Smooth muscle cell (in vitro differentiated cells): ENCODE data around the gene ALKBH7. TPM values are rescaled to one million over a fixed set of nuclear protein-coding genes. Genes with fewer than 3 reads are reported as not detected.

Experiments
- DNase-seq: peaks from one replicate; lab custom pipeline; 2025; ENCODE audit not compliant: unreplicated experiment; lab: John Stamatoyannopoulos, UW
- H2AFZ ChIP-seq: fragments of 200-600 bp; sonication (generic); 2 replicates; pipeline ENCODE4 v1.6.0; 2016; ENCODE audit warnings: antibody characterized with exemption, low read depth, mild to moderate bottlenecking
- H3F3A ChIP-seq: fragments of 200-600 bp; sonication (generic); 2 replicates; pipeline ENCODE4 v1.6.0; 2017; ENCODE audit warnings: antibody characterized with exemption, low read depth
- H3K27ac ChIP-seq: fragments of 200-600 bp; sonication (generic); 2 replicates; pipeline ENCODE4 v1.5.1; 2016; ENCODE audit warnings: low read depth, mild to moderate bottlenecking
- H3K27me3 ChIP-seq: fragments of 200-600 bp; sonication (generic); 2 replicates; pipeline ENCODE4 v1.6.1; 2016; ENCODE audit warnings: low read depth, mild to moderate bottlenecking
- H3K36me3 ChIP-seq: fragments of 200-600 bp; sonication (generic); 2 replicates; pipeline ENCODE4 v1.5.1; 2016; ENCODE audit warnings: low read depth
- H3K4me1 ChIP-seq: fragments of 200-600 bp; sonication (generic); 2 replicates; pipeline ENCODE4 v1.5.1; 2016; ENCODE audit warnings: low read depth
- H3K4me2 ChIP-seq: fragments of 200-600 bp; sonication (generic); 2 replicates; pipeline ENCODE4 v1.6.0; 2016; ENCODE audit warnings: mild to moderate bottlenecking
- H3K4me3 ChIP-seq: fragments of 200-600 bp; sonication (generic); 2 replicates; pipeline ENCODE4 v1.5.1; 2016; ENCODE audit warnings: mild to moderate bottlenecking
- H3K79me2 ChIP-seq: fragments of 200-600 bp; sonication (generic); 2 replicates; pipeline ENCODE4 v1.6.0; 2016; ENCODE audit warnings: low read depth, mild to moderate bottlenecking
- H3K9ac ChIP-seq: fragments of 200-600 bp; sonication (generic); 2 replicates; pipeline ENCODE4 v1.6.0; 2016; ENCODE audit warnings: low read depth
- H3K9me3 ChIP-seq: fragments of 200-600 bp; sonication (generic); replicated peaks from 2 replicates; pipeline ENCODE4 v1.5.1; 2016; ENCODE audit warnings: low read depth
- H4K20me1 ChIP-seq: fragments of 200-600 bp; sonication (generic); 2 replicates; pipeline ENCODE4 v1.6.0; 2016; ENCODE audit warnings: low read depth
- CTCF ChIP-seq: fragments of 200-600 bp; sonication (generic); IDR thresholded peaks from 2 replicates; pipeline ENCODE4 v1.5.1; 2017; ENCODE audit warnings: borderline replicate concordance, mild to moderate bottlenecking, antibody characterized with exemption; ENCODE audit not compliant: insufficient read depth, poor library complexity, severe bottlenecking
- WGBS: methylation state at CpG from one replicate; pipeline ENCODE4 v1.1.7; 2016; ENCODE audit warnings: low lambda C conversion rate; 5-methylcytosine and 5-hydroxymethylcytosine counted together
- polyA plus RNA-seq: library from polyadenylated mRNA; unstranded; fragments of >200 nt; fragmentation: Nextera tagmentation; extraction: Ambion mirVana; gene quantifications from 2 replicates; pipeline ENCODE4 v1.2.1, GENCODE V29; 2016
- total RNA-seq: library from RNA; depleted of rRNA; stranded (reverse); fragments of >200 nt; gene quantifications from 2 replicates; pipeline ENCODE4 v1.2.3, GENCODE V29; 2014

ALKBH7 gene
- total and polyA plus RNA-seq, 2 experiments from 2014 or later: 34.4 to 103 TPM

- no peaks in the 10 kb centered on the region for H3F3A ChIP-seq
- WGBS: 78% methylated on average over 17 of the region's 17 CpGs
- no peak for TF ChIP-seq CTCF
- H2AFZ ChIP-seq: no peak within 1 kb of the TSS
- H3K4me1 ChIP-seq: no peaks in the 10 kb centered on the region
- no peaks in the 10 kb centered on the region for H3K79me2 ChIP-seq
- H3K27ac ChIP-seq: no peak within 1 kb of the TSS
- no peaks in the 10 kb centered on the region for H4K20me1 ChIP-seq
- DNase-seq: no peak
- H3K36me3 ChIP-seq: no peaks in the 10 kb centered on the region
- H3K9ac ChIP-seq: no peak within 1 kb of the TSS
- H3K4me3 ChIP-seq: no peak within 1 kb of the TSS
- H3K9me3 ChIP-seq: no peaks in the 10 kb centered on the region
- H3K4me2 ChIP-seq: no peak within 1 kb of the TSS
- no peaks in the 10 kb centered on the region for H3K27me3 ChIP-seq
Measured at GRCh38 chr19:6333439-6333838, 39.2 kb upstream of the ALKBH7 start, which contains the start of gene ACER1. Gene ACER1, minus strand, starts transcription at chr19:6333612. Its CDS starts 61 bp downstream, at chr19:6333551.

- 91% methylated on average over 6 of the region's 6 CpGs for WGBS
- Histone ChIP-seq H3K9ac (no peak overlapping the region), H3K4me3 (no peak overlapping the region), H3F3A (no peaks in the 10 kb centered on the region), H3K4me1 (no peaks in the 10 kb centered on the region), H3K27ac (no peak overlapping the region), H2AFZ (no peak overlapping the region), H4K20me1 (no peaks in the 10 kb centered on the region), H3K27me3 (no peaks in the 10 kb centered on the region), H3K36me3 (no peaks in the 10 kb centered on the region), H3K79me2 (no peaks in the 10 kb centered on the region), H3K4me2 (no peak overlapping the region), H3K9me3 (no peaks in the 10 kb centered on the region)
- no peak for DNase-seq
- TF ChIP-seq CTCF: no peak
Measured at GRCh38 chr19:6334490-6335285, 37.9 kb upstream of the ALKBH7 start.

- Histone ChIP-seq H3K9ac (no peak overlapping the region), H3K27ac (no peak overlapping the region), H4K20me1 (no peaks in the 10 kb centered on the region), H3K36me3 (no peaks in the 10 kb centered on the region), H3K4me2 (no peak overlapping the region), H3F3A (no peaks in the 10 kb centered on the region), H3K9me3 (no peaks in the 10 kb centered on the region), H3K79me2 (no peaks in the 10 kb centered on the region), H3K4me3 (no peak overlapping the region), H3K4me1 (no peaks in the 10 kb centered on the region), H2AFZ (no peak overlapping the region), H3K27me3 (no peaks in the 10 kb centered on the region)
- no peak for TF ChIP-seq CTCF
- WGBS: 59% methylated on average over 14 of the region's 14 CpGs
- DNase-seq: no peak
Measured at GRCh38 chr19:6340493-6341201, 31.9 kb upstream of the ALKBH7 start.
